Hematopoietic multipotent progenitor cell treated with erythropoietin and hydrocortisone succinate and interleukin-3 and kit ligand, for 15 days (in vitro differentiated cells): Measurements from ENCODE around the gene KLRF2.
"Not testable (repeated sequence)": the region's sequence is repeated elsewhere in the genome, so short reads cannot be mapped to it uniquely, and the experiment has no call there.

Source experiments
- DNase-seq: peaks from one replicate; pipeline ENCODE4 v3.0.0-alpha.2; 2015; ENCODE audit warnings: low spot score

The KLRF2 gene, protein sequence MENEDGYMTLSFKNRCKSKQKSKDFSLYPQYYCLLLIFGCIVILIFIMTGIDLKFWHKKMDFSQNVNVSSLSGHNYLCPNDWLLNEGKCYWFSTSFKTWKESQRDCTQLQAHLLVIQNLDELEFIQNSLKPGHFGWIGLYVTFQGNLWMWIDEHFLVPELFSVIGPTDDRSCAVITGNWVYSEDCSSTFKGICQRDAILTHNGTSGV

DNA sequence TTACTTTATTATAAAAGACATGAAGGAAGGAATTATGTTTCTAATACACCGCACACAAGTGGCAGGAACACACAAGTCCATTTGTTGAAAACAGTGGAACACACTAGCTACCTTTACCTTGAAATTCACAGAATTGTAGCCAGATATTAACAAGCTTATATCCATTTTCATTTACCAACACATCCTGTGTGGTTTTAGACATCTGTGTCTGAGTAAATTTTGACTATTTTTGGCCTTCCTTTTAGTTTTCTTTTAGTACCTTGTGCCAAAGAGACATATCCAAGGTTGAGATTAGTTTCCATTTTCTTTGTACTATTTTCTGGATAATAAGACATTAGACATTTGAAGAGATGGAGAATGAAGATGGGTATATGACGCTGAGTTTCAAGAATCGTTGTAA, at the start of gene KLRF2:
KLRF2 (plus strand) TSS at position 244 of the 400 bp plus-strand sequence; CDS start at position 351, 107 bp downstream.
- DNase-seq: no peak

DNA sequence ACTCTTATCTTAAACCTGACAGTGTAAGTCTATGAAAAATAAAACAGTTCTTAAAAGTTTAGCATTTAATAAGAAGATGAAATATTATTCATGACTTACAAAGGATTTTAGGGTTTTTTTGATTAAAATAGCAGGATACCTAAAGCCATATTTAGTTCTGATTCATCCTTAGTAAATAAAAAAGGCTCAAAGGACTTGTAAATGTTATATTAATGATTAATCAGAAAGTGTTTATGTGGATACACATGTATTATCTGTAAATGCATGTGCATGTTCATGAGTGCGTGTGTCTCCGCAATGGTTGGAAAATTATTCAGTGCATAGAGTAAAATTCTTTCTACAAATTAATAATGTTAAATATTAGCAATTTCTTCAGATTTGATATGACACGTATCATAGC, 49.6 kb upstream of the KLRF2 start:
- no peak for DNase-seq

DNA sequence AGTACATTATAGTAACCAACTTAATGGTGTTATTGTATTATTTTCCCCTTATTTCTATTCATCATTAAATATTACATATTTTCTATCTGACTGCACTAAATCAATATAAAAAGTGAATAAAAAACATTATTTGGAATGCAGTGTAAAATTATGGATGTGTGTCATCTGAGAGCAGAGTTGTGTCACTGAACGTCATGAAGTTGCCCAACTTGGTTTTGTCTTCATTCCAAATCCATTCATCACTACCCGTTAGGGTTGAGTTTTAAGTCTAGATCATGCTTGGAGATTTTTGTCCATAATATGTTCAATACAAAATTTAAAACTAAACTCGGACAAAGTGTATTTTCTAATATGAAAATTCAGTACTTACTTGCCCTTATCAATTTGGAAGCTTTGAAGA, 37.9 kb upstream of the KLRF2 start:
- no peak for DNase-seq

DNA sequence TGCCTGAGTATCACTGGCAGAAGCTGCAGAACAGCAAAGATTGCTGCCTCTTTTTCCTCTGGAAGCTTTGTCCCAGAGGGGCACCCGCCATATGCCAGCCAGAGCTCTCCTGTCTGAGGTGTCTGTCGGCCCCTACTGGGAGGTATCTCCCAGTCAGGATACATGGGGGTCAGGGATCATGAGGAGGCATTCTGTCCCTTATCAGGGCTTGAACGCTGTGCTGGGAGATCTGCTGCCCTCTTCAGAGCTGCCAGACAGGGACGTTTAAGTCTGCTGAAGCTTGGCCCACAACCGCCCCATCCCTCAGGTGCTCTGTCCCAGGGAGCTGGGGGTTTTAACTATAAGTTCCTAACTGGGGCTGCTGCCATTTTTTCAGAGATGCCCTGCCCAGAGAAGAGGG, 32.4 kb upstream of the KLRF2 start:
- no peak for DNase-seq

DNA sequence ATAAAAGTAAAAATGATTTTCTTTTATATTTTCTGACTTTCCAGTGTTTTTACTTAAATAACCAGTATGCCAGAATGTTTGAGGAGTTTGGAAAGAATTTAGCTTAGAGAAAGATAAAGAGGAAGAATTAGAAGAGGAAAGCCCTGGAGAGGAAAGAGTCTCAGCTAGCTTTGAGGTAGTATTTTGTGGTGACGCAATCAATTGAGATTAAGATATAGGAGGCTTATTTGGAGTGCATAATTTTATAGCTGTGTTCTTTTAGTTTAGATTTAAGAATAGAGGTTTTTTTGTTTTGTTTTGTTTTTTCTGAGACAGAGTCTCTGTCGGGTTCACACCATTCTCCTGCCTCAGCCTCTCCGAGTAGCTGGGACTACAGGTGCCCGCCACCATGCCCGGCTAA, 30.2 kb upstream of the KLRF2 start:
- no peak for DNase-seq

DNA sequence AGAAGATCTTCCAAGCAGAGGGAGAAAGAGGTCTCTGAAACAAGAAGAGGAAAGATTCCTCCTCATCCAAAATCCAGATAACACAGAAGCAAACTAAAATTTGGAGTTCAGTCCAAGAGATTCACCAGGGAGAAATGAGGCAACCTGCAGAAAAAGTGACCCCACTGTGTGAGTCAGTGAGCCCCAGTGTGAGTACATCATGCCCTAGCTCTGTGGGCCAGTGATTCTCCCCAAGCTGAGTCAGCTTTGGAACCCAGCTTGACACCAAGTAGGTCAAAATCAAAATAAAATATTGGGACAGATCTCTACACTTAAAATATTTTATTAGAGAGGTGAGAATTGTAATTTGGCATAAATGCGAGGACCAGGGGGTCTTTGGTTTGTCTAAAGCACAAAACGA, 29.4 kb upstream of the KLRF2 start:
- DNase-seq: no peak

DNA sequence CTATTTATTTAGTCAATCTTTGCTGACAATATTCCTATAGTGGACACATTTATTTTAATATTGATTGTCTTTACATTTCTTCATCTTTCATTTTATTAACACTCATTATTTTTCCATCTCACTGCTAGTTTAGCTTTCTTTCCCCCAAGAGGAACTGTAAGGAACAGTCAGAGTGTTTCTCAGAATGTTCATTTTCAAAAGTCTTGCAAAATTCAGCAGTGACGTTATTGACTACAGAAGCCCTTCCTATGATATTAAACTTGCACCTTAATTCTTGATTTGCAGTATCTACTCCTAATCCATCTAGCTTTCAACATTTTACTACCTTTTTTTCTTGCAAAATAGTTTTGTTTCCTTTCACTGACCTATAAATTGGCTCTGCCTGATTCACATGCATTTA, 25.1 kb upstream of the KLRF2 start:
- no peak for DNase-seq

DNA sequence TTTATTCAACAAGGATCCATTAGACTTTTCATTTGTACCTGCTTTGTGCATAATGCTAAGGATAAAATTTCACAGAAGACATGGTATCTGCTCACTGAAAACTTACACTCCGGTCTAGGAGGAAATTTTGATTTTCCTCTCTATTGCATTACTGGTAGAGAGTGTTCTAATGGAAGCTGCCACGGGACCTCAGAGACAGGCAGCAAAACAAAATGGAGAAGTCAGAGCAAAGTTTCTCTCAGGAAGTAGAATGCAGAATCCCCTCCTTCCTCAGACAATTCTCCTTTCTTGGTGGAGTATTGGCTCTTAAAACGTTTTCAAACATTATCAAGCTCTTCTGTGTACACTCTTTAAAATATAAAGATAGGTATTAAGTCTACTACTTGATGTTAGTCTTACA, 24.4 kb upstream of the KLRF2 start:
- no peak for DNase-seq

DNA sequence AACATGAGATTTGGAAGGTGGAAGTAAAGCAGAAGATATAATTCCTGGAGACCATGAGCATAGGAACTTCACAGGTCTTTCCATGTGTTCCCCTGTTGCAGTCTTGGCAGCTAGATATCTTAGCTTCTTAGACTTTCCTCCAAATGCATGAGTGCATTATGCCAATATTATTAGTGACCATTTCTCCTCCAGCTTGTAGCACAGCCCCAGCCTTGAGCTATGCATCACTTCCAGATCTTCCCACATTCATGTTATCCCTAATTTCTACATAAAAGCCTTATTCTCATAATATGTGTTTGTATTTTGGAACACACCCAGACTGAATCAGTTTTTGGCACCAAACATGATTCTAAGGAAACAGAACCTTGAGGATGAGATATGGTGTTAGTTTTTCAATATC, 23.2 kb upstream of the KLRF2 start:
- DNase-seq: no peak

DNA sequence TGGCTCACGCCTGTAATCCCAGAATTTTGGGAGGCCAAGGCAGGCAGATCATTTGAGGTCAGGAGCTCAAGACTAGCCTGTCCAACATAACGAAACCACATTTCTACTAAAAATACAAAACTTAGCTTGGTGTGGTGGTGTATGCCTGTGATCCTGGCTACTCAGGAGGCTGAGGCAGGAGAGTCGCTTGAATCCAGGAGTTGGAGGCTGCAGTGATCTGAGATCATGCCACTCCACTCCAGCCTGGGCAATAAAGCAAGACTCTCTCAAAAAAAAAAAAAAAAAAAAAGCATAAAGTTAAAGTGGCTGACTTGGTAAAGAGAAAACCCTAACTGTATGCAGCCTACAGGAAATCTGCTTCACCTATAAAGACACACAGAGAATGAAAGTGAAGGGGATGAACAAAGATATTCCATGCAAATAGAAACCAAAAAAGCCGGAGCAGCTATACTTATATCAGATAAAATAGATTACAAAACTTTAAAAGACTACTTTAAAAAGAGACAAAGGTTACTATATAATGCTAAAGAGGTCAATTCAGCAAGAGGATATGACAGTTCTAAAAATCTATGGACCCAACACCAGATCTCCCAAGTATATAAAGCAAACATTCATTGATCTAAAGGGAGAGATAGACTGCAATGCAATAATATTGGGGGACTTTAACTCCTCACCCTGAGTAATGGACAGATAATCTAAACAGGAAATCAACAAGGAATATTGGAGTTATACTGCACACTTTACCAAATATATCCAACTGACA, 16.2 kb upstream of the KLRF2 start:
- no peak for DNase-seq

DNA sequence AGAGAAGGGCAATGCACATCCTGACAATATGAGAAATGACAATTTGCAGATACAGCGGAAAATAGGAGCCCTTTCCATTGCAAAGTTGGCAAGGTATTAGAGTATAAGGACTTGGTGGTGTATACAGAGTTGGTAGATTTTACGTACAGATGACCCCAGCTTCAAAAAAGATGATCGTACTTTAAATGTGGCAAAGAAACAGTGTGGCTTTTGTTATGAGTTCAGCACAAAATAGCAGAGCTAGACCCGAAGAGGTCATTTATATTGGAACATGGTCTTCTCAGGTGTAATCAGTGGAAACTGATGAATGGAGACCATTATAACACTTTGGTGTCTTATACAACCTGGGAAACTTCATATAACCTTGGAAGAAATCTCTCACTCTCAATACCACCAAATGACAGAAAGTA, 14.4 kb upstream of the KLRF2 start:
- no peak for DNase-seq

DNA sequence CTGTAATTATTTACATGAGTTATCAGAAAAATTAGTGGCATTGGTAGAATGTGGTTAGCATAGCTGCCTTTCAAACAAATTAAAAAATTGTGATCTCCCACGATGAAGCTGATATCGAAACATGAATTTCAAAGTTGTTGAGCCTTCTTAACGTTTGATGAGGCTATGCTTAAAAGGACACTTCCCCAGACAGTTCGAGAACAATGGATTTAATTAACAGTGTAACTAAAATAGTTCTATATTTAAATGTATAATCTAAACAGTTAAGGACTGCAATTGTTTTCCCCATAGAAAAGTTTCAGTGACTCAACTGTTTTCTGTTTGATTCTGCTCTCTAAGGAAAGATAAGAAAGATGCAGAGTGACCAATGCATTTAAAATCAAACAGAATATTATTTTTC, 13.8 kb upstream of the KLRF2 start:
- DNase-seq: peak; percentile 43

DNA sequence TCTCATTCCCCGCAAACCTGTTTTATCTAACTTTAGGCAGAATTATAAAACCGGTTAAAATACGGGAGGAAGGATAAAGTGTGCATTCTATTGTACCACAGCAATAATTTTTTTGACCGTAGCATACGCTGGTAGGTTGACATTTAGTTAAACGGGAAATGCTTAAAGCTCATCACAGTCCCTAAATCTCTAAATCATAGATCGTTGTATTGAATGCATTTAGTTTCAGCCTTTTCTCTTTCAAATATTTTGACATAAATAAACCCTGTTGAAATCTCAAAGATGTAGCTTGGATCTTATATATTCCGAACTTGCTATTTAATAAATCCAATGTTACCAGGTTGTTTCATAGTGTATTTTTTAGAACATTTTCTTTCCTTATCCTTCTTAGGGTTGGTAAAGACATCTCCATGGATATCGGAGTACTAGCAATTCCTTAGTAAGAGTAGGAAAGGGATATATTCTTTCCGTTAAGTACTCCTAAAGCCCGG, 12.9 kb upstream of the KLRF2 start:
- peak; percentile 27 for DNase-seq

DNA sequence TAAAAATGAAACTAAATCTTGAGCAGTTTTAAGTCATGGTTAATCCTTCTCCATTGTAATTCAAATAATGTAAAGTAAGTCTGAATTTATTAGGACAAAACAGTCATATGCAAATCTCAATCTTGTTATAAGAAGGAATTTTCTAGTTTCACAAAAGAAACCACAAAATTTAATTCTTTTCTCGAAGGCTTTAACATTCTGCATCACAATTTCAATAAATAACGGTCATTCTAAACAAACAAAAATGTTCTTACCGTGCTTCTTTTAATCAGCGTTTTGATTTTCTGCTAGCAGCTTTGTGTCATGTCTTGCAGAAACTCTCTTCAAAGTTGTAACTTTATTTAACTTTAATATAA, 12.4 kb upstream of the KLRF2 start:
- no peak for DNase-seq

DNA sequence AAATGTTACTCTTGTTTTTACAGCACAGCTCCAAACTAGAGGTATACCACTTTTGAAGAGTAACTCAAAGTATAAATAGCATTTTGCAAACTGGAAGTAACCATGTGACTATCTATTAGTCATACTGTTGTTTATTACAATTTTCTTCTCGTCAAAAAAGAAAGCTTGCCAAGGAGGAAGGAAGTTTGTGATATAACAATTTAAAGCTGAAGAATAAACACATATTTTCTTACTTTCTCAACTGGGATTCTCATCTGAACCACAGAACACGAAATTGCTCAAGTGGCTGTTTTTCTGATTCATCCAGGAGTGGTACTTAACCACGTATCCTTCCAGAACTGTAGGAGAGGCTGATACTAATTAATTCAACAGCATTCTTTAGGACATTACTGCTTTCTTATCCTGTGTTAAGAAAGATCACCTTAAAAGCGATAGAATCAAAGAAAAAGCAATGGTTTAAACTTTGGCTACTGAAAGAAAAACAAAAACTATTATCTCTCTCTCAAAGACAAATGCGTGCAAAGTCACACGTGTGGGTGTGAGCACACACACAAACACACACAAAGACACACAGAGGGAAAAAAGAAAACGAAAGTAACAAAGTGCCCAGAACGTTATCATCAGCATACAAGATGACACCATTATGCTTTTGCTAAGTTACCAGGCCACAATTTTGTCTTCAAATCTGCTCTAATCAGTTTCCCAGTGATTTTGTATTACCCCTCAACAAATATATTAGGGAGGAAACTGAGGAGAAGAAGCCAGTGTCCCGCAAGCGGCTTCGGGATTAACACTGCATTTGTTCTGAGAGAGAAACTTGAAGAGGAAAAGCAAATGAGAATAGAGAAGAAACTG, 11.8 kb upstream of the KLRF2 start, which contains the start of gene CLEC2B:
CLEC2B (minus strand) TSS at position 48 of the 855 bp plus-strand sequence.
- peak; percentile 56 for DNase-seq

DNA sequence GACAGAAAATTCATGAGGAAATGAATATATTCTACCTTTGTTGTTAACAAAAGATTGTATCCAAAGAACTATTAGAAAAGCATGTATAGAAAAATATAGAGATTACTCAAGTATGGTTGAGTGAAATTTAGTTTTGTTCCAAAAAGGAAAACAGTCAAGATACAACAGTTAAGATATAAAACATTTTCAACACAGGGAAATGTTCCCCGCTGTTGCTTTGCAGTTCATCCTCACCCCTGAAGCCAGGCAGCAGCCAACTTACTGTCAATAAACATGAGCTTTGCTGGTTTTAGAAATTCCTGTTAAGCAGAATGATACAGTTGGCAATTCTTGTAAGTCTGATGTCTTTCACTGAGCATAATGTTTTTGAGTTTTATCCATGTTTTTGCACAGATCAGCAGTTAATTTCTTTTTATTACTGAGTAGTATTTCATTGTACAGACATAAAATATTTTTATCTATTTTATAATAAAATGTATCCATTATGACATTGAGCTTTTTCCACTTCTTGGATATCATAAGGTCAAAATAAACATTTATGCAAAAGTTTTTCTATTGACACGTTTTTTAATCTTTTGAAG, 10.9 kb upstream of the KLRF2 start:
- DNase-seq: no peak

DNA sequence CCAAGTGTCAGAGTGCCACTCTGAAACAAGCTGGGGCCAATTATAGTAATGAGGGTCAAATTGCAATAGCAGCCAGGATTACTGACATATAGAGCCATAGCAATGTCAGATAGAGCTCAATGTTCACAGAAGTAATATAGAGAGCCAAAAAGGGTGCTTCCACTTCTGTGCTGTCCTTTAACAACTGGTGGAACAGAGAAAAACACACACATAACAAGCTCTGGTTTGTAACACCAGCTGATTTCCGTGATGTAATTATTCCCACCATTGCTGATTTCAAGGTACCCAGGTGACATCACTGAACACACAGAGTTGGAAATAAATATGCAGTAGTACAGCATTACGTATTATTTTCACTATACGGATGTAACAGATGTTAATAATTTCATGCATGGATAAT, 9.1 kb upstream of the KLRF2 start:
- DNase-seq: no peak

DNA sequence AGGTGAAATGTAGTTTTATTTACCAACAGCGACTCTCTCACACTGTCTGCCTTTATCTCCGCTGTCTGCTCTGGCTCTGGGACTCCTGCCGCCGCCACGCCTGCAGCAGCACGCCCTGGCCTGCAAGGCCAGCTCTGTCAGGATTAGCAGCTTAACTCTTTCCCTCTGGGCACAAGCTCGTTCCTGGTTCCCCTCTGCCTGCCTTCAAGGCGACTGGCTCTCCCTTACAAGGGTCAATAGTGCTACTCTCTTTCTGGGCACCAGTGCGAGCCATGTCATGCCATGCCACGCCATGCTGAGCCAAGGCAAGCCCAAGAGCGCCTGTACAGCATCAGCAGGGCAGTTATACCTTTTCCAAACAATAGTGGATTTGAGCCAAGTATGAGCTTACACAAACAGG, 8.5 kb upstream of the KLRF2 start:
- no peak for DNase-seq

DNA sequence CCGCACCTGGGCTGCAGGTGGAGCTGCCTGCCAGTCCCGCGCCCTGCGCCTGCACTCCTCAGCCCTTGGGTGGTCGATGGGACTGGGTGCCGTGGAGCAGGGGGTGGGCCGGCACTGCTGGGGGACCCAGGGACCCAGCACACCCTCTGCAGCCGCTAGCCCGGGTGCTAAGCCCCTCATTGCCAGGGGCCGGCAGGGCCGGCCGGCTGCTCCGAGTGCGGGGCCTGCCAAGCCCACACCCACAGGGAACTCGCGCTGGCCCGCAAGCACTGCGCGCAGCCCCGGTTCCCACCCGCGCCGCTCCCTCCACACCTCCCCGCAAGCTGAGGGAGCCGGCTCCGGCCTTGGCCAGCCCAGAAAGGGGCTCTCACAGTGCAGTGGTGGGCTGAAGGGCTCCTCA, 5.2 kb upstream of the KLRF2 start:
- DNase-seq: not testable (repeated sequence)

DNA sequence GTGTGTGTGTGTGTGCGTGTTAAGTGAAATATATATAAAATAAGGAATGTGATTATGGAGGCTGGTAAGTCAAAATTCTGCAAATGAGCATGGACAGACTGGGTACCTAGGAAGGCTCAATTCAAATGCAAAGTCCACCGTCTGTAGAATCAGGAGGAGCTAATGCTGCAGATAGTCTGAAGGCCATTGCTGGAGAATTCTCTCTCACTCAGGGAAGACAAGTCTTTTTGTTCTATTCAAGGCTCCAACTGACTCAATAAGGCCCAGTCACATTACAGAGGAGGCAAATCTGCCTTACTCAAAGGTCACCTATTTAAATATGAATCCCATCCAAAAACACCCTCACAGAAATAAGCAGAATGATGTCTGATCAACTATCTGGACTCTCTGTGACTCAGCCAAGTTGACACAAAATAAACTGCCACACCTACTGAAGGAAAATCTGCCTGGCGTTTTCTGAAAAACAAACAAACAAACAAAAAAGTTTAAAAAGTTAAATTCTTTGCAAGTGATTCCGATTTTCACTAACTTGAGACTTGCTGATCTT, 684 bp upstream of the KLRF2 start:
- no peak for DNase-seq

DNA sequence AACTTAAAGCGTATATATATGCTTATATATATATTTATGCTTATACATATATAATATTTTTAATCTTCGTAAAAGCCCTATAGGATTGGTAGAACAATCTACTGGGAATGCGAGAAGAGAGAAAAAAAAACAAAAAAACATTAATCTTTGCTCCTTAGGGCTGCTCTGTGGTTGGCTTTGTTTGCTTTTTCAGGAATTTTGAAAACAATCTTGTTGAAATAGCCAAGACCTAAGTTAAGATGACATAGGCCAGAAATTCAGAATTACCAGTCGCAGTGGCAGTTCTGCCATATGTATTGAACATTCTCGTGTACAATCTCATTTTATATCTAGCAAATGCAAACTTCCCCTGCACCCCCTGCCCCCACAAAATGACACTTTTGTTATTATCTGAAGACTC, 699 bp downstream of the KLRF2 start:
- DNase-seq: no peak

DNA sequence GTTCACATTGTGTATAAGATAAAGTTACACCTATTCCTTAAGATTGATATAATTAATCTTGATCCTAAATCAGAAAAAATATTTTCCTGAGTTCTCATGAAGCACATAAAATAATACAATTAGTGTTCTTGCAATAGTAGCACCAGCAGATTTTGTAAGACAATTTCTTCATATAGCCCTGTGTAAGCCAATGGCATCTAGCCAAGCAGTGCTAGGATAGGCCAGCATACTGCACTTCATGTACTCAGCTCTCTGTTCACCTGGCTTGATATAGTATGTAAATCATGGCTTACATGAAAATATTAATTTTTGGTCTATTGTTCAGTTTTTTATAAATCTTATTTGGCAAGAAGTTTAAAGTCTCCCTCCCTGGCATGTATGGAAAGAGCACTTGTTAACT, 1.9 kb downstream of the KLRF2 start:
- no peak for DNase-seq
